OCI-LY7 (cell line): Measurements from ENCODE around the gene NRCAM.

Experiments used
- CTCF ChIP-seq: fragments of 200-600 bp; sonication (generic); conservative IDR thresholded peaks from 2 replicates; pipeline ENCODE4 v1.5.1; 2014; ENCODE audit warnings: mild to moderate bottlenecking, antibody characterized with exemption, low read length, moderate library complexity, mixed read lengths
- EZH2phosphoT487 ChIP-seq: fragments of 200-600 bp; sonication (generic); IDR thresholded peaks from 2 replicates; pipeline ENCODE4 v1.6.1; 2018; ENCODE audit warnings: low read depth, borderline replicate concordance, mild to moderate bottlenecking, mixed run types, antibody characterized with exemption, low read length, moderate library complexity, mixed read lengths

- no peak for TF ChIP-seq CTCF
- no peak for TF ChIP-seq EZH2phosphoT487
Observed at GRCh38 chr7:108331971-108332370, 124.3 kb downstream of the NRCAM start.
